HCT116 (cell line): ENCODE measurements around the gene BTBD6. TPM values are rescaled to one million over a fixed set of nuclear protein-coding genes. Genes with fewer than 3 reads are reported as not detected.

Experiments
- ATAC-seq: fragments of 200-7000 bp; cut with Tn5 transposase; 2 replicates; pipeline ENCODE4 v1.9.1; 2020; ENCODE audit warnings: mild to moderate bottlenecking, moderate library complexity
- Bru-seq: library from RNA; stranded (reverse); fragments of 400-500 nt; gene quantifications from one replicate; lab custom pipeline; 2021; lab: Mats Ljungman, UMichigan
- BruChase-seq, 2 experiments: library from RNA; stranded (reverse); fragments of 400-500 nt; gene quantifications; one replicate each; lab custom pipeline; 2021; lab: Mats Ljungman, UMichigan
- BruUV-seq: library from RNA; stranded (reverse); fragments of 400-500 nt; replicated peaks from 2 replicates; lab custom pipeline; 2021; lab: Mats Ljungman, UMichigan
- CTCF ChIA-PET: fragments of 300-600 bp; sonication (Branson Sonifier 250); formaldehyde crosslinking; loops from one replicate; lab custom pipeline; 2021; ENCODE audit warnings: antibody characterized with exemption; lab: Charles Lee
- POLR2A ChIA-PET: fragments of 300-600, 350-600 bp; sonication (Branson Sonifier 250); formaldehyde crosslinking; loops from one replicate; lab custom pipeline; 2021; ENCODE audit warnings: antibody characterized with exemption; lab: Charles Lee
- RAD21 ChIA-PET, 2 experiments: fragments of 300-600 bp; sonication (Branson Sonifier 250); formaldehyde crosslinking; loops; one replicate each; lab custom pipeline; 2023; ENCODE audit warnings: low total read pairs in 2 of 2; ENCODE audit not compliant: uncharacterized antibody in 2 of 2, unreplicated experiment in 2 of 2, low non-redundant PET in 1 of 2; lab: Charles Lee
- DNase-seq: peaks from one replicate; pipeline ENCODE4 v3.0.0-alpha.2; 2010; ENCODE audit warnings: low read depth, low spot score
- H2AFZ ChIP-seq: fragments of 200-600 bp; shearing (Covaris generic), sonication (generic); 2 replicates; pipeline ENCODE4 v1.6.1; 2017; ENCODE audit warnings: low read depth, mixed run types, mixed read lengths, antibody characterized with exemption, low read length; ENCODE audit not compliant: poor library complexity, severe bottlenecking
- H3K27ac ChIP-seq: 2 replicates; pipeline ENCODE4 v1.5.1; 2012; ENCODE audit warnings: low read depth, low read length
- H3K27me3 ChIP-seq: fragments of 200-600 bp; sonication (generic); 2 replicates; pipeline ENCODE4 v1.6.1; 2016; ENCODE audit warnings: mixed run types, low read length, mixed read lengths; ENCODE audit not compliant: insufficient read depth
- H3K36me3 ChIP-seq, 2 experiments: fragments of 200-500 bp in 1 of 2; fragments of 200-600 bp in 1 of 2; sonication (Bioruptor generic) in 1 of 2; sonication (generic) in 1 of 2; 2 replicates each; pipeline versions ENCODE4 v1.5.1 to v1.6.1; 2014 to 2016; ENCODE audit warnings: low read length in 2 of 2, inconsistent platforms in 1 of 2, mixed read lengths in 1 of 2, mixed run types in 1 of 2; ENCODE audit not compliant: insufficient read depth in 2 of 2, control insufficient read depth in 1 of 2
- H3K4me1 ChIP-seq, 2 experiments: fragments of 200-600 bp in 1 of 2; sonication (generic) in 1 of 2; 2 replicates each; pipeline versions ENCODE4 v1.5.1 to v1.6.1; 2012 to 2017; ENCODE audit warnings: low read length in 2 of 2, inconsistent platforms in 1 of 2, mild to moderate bottlenecking in 1 of 2, mixed read lengths in 1 of 2, mixed run types in 1 of 2, moderate library complexity in 1 of 2; ENCODE audit not compliant: insufficient read depth in 2 of 2, control insufficient read depth in 1 of 2
- H3K4me2 ChIP-seq: fragments of 200-600 bp; sonication (generic); 2 replicates; pipeline ENCODE4 v1.6.1; 2017; ENCODE audit warnings: mixed run types, low read length, mixed read lengths
- H3K4me3 ChIP-seq, 2 experiments: fragments of 200-600 bp in 1 of 2; sonication (generic) in 1 of 2; replicated peaks in 1 of 2; 2 replicates each; pipeline ENCODE4 v1.5.1; 2011 to 2016; ENCODE audit warnings: low read length in 2 of 2, control low read depth in 1 of 2, low read depth in 1 of 2, mild to moderate bottlenecking in 1 of 2, mixed read lengths in 1 of 2, mixed run types in 1 of 2
- H3K79me2 ChIP-seq: fragments of 200-600 bp; sonication (generic); 2 replicates; pipeline ENCODE4 v1.6.1; 2017; ENCODE audit warnings: mild to moderate bottlenecking, mixed run types, low read length, moderate library complexity, mixed read lengths; ENCODE audit not compliant: insufficient read depth
- H3K9ac ChIP-seq: fragments of 200-600 bp; sonication (generic); 2 replicates; pipeline ENCODE4 v1.6.1; 2016; ENCODE audit warnings: low read length, mixed read lengths
- H3K9me2 ChIP-seq: fragments of 200-600 bp; sonication (generic), shearing (Covaris generic); 2 replicates; pipeline ENCODE4 v1.6.1; 2017; ENCODE audit warnings: mixed run types, mild to moderate bottlenecking, moderate library complexity; ENCODE audit not compliant: insufficient read depth
- H3K9me3 ChIP-seq, 2 experiments: fragments of 200-500 bp in 1 of 2; fragments of 200-600 bp in 1 of 2; sonication (Bioruptor generic) in 1 of 2; sonication (generic) in 1 of 2; 2 replicates each; pipeline ENCODE4 v1.6.1; 2014 to 2017; ENCODE audit warnings: low read length in 2 of 2, mixed read lengths in 2 of 2, inconsistent platforms in 1 of 2, low read depth in 1 of 2, mild to moderate bottlenecking in 1 of 2, mixed run types in 1 of 2, moderate library complexity in 1 of 2; ENCODE audit not compliant: control insufficient read depth in 1 of 2, insufficient read depth in 1 of 2
- H4K20me1 ChIP-seq: fragments of 200-600 bp; sonication (generic), shearing (Covaris generic); 2 replicates; pipeline ENCODE4 v1.6.1; 2017; ENCODE audit warnings: mixed run types, mild to moderate bottlenecking, moderate library complexity; ENCODE audit not compliant: insufficient read depth
- JUND ChIP-seq: IDR thresholded peaks from 2 replicates; pipeline ENCODE4 v1.6.1; 2012
- POLR2AphosphoS5 ChIP-seq: IDR thresholded peaks from 2 replicates; pipeline ENCODE4 v1.6.1; 2011; ENCODE audit warnings: mild to moderate bottlenecking, low read depth, low read length, moderate library complexity
- TCF7L2 ChIP-seq: IDR thresholded peaks from 2 replicates; pipeline ENCODE4 v1.7.0; 2011; ENCODE audit warnings: borderline replicate concordance, inconsistent platforms; ENCODE audit not compliant: insufficient read depth, insufficient read length; ENCODE audit errors: extremely low read depth
- ZFX ChIP-seq: fragments of 450-650 bp; IDR thresholded peaks from 2 replicates; pipeline ENCODE4 v1.6.1; 2017
- intact Hi-C: fragments of 100-400 bp; cut with micrococcal nuclease; formaldehyde crosslinking; loops from 2 replicates; pipeline ENCODE4 v1.10.0; 2022
- long read RNA-seq: library from polyadenylated mRNA; unstranded; transcript quantifications from one replicate; pipeline ENCODE4 v2.0.0, GENCODE V29; 2021; ENCODE audit not compliant: unreplicated experiment
- polyA plus RNA-seq: library from polyadenylated mRNA; unstranded; fragments of >200 nt; gene quantifications from 2 replicates; pipeline ENCODE4 v1.2.1, GENCODE V29; 2012; ENCODE audit warnings: missing spikeins
- total RNA-seq: library from RNA; stranded (reverse); gene quantifications from one replicate; pipeline ENCODE4 v1.2.1, GENCODE V29; 2021; ENCODE audit not compliant: unreplicated experiment
- TF ChIP-seq, protein P1 (sequence below): IDR thresholded peaks from 2 replicates; pipeline ENCODE4 v1.6.1; 2012

The BTBD6 gene
- total RNA-seq (35.9 TPM), Bru-seq, nascent RNA (percentile 63 among the genes with signal in this experiment), BruChase-seq, experiment 1, labeled RNA remaining after a 6-hour chase (percentile 91 among the genes with signal in this experiment), BruChase-seq, experiment 2, labeled RNA remaining after a 2-hour chase (percentile 78 among the genes with signal in this experiment)
- 38.8 TPM in 2 replicates for polyA plus RNA-seq
- long read RNA-seq, transcript BTBD6-202 (2 exons, 948 nt): minor isoform, 9 of 155 reads
- long read RNA-seq, transcript BTBD6-204 (3 exons, 2,195 nt): minor isoform, 22 of 155 reads
- long read RNA-seq, transcript BTBD6-203 (4 exons, 2,176 nt): major isoform, 104 of 155 reads
- long read RNA-seq, transcript BTBD6-206 (5 exons, 1,335 nt): minor isoform, 7 of 155 reads
- long read RNA-seq, partial matches to known transcripts: 0 of 155 reads
- long read RNA-seq, other reads (novel, unspliced or antisense): 13 of 155 reads

DNA sequence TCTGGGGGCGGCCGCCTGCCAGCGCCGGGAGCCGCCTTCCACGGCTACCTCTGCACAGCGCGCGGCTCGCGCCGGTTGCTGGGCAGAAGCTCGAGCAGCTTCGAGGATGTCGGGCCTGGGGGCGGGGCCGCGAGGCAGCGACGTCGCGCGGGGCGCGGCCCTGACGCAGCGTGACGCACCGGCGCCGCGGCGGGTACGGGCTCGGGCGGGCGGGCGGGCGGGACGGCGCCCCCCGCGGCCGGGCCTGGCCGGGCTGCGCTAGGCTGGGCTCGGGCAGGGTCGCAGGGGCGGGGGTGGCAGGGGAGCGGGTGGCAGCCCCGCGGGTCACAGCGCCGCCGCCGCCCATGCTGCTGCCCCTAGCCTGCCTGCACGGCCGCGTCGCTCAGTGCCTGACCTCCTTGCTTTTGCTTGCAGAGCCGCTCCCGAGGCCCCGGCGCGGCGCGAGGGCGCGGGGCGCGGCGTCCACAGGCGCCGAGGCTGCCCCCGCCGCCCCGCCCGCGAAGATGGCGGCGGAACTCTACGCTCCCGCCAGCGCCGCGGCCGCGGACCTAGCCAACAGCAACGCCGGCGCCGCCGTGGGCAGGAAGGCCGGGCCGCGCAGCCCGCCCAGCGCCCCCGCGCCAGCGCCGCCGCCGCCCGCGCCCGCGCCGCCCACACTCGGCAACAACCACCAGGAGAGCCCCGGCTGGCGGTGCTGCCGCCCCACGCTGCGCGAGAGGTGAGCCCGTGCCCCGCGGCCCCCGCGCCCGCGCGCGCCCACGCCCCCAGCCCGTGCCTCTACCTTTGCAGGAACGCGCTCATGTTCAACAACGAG is at the start of gene BTBD6:
BTBD6 (plus strand) TSS at position 166 of the 814 bp plus-strand sequence; CDS start at position 345, 179 bp downstream.
- peak within 1 kb of the TSS; percentile 93 for H3K27ac ChIP-seq
- BruUV-seq: no TSS peak
- H3K9me3 ChIP-seq: no peaks in the 10 kb centered on the region
- H3K4me1 ChIP-seq: peaks cover 8 to 17% of the 10 kb centered on the region in 2 experiments; a peak in 3 of 4 replicates
- intact Hi-C loops: no loop called here
- H3K4me3 ChIP-seq: peak within 1 kb of the TSS; percentile 55 to 71
- peaks cover 64% of the 10 kb centered on the region for H3K79me2 ChIP-seq
- H3K9me2 ChIP-seq: no peaks in the 10 kb centered on the region
- ATAC-seq: peak; percentile 88
- peaks cover 2 to 10% of the 10 kb centered on the region in 2 experiments; a peak in 3 of 4 replicates for H3K36me3 ChIP-seq
- peak; percentile 61 for DNase-seq
- no peaks in the 10 kb centered on the region for H3K27me3 ChIP-seq
- no peaks in the 10 kb centered on the region for H4K20me1 ChIP-seq
- H3K4me2 ChIP-seq: peak within 1 kb of the TSS; percentile 100
- POLR2A ChIA-PET: interaction anchor here (0.7 kb wide), 1 partner anchor 52 kb away, joined by 3 read pairs; the partner anchor contains the start of gene BRF1
- RAD21 ChIA-PET: no interaction called here
- peak within 1 kb of the TSS; percentile 83 for H3K9ac ChIP-seq
- TF ChIP-seq JUND (no peak), TCF7L2 (no peak), POLR2AphosphoS5 (peak; percentile 64), ZFX (peak; percentile 63; the same call in 1 of the 2 replicates)
- TF ChIP-seq, protein P1, sequence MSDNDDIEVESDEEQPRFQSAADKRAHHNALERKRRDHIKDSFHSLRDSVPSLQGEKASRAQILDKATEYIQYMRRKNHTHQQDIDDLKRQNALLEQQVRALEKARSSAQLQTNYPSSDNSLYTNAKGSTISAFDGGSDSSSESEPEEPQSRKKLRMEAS: peak; percentile 36; the same call in 1 of the 2 replicates
- CTCF ChIA-PET: interaction anchor here (0.9 to 2.1 kb wide), 2 partner anchors 12 to 103 kb away, joined by 5 to 8 read pairs; no protein-coding TSS in a partner anchor
- no peak within 1 kb of the TSS for H2AFZ ChIP-seq
